Mesodermal cell (in vitro differentiated cells): ENCODE measurements around the gene NECAP2.
"Not testable (repeated sequence)": the region's sequence is repeated elsewhere in the genome, so short reads cannot be mapped to it uniquely, and the experiment has no call there.

ENCODE experiments used
- H3K27ac ChIP-seq: 2 replicates; pipeline ENCODE4 v1.7.0; 2013; ENCODE audit warnings: mild to moderate bottlenecking, low read depth, low read length, moderate library complexity; ENCODE audit not compliant: severe bottlenecking
- H3K36me3 ChIP-seq: 2 replicates; pipeline ENCODE4 v1.7.1; 2013; ENCODE audit warnings: mild to moderate bottlenecking, low read length, moderate library complexity; ENCODE audit not compliant: control insufficient read depth, insufficient read depth
- H3K4me1 ChIP-seq: one replicate; pipeline ENCODE4 v1.7.1; 2013; ENCODE audit warnings: mild to moderate bottlenecking, low read length; ENCODE audit not compliant: insufficient read depth, control insufficient read depth, poor library complexity, severe bottlenecking
- H3K4me3 ChIP-seq: 2 replicates; pipeline ENCODE4 v1.7.0; 2013; ENCODE audit warnings: low read length, control low read depth, mild to moderate bottlenecking; ENCODE audit not compliant: insufficient read depth, poor library complexity, severe bottlenecking; ENCODE audit errors: extremely low read depth
- H3K9me3 ChIP-seq: 2 replicates; pipeline ENCODE4 v1.7.1; 2013; ENCODE audit warnings: mild to moderate bottlenecking, low read length, moderate library complexity; ENCODE audit not compliant: control insufficient read depth
- WGBS, 2 experiments: methylation state at CpG; one replicate each; pipeline ENCODE4 v1.1.5; 2013; ENCODE audit warnings: missing lambda C conversion rate in 2 of 2; ENCODE audit not compliant: insufficient coverage in 2 of 2; 5-methylcytosine and 5-hydroxymethylcytosine counted together

NECAP2 gene

DNA sequence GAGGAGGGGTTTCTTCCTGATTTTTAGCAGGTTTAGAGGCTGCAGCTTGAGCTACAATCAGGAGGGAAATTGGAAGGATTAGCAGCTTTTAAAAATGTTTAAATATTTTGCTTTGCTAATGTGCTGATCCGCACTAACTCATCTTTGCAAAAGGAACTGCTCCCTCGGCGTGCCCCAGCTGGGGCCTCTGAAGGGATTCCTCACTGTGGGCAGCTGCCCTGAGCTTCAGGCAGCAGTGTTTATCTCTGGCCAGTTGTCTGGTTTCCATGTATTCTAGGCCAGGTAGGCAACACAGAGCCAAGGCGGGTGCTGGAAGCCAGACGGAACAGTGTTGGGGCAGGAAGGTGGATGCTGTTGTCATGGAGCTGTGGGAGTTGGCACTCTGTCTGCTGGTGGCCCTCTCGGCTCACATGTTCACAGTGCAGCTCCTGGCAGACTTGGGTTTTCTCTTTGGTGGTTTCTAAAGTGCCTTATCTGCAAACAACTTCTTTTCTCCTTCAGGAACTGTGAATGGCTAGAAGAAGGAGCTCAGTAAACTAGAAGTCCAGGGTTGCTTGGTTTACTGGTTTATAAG is 18.9 kb downstream of the NECAP2 start:
- no peaks in the 10 kb centered on the region for H3K4me1 ChIP-seq
- H3K9me3 ChIP-seq: no peaks in the 10 kb centered on the region
- peaks cover 91% of the 10 kb centered on the region for H3K36me3 ChIP-seq
- no peak overlapping the region for H3K27ac ChIP-seq
- 96 to 100% methylated on average over 4 to 6 of the region's 6 CpGs for WGBS, 2 experiments
- H3K4me3 ChIP-seq: no peak overlapping the region

DNA sequence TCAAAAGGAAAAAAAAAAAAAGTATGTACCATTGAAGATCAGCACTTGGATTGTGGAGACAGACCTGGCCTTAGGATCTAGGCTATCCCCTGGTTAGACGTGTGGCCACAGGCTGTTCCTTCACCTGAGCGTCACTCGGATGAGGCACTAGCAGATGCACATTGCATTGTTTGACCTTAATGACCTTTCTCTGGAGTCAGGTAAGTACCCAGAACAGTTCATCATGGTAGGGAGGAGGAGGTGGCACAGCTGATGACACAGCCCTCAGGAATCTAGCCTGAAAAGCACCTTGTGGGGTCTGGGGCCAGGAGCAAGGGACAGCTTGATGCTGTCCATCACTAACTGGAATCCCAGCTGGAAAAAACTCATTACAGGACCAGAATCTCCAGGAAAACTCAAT is 21.2 kb downstream of the NECAP2 start:
- Histone ChIP-seq H3K27ac (no peak overlapping the region), H3K36me3 (peaks cover 81% of the 10 kb centered on the region), H3K9me3 (no peaks in the 10 kb centered on the region), H3K4me1 (no peaks in the 10 kb centered on the region), H3K4me3 (no peak overlapping the region)
- 95 to 100% methylated on average over 2 to 3 of the region's 3 CpGs for WGBS, 2 experiments

DNA sequence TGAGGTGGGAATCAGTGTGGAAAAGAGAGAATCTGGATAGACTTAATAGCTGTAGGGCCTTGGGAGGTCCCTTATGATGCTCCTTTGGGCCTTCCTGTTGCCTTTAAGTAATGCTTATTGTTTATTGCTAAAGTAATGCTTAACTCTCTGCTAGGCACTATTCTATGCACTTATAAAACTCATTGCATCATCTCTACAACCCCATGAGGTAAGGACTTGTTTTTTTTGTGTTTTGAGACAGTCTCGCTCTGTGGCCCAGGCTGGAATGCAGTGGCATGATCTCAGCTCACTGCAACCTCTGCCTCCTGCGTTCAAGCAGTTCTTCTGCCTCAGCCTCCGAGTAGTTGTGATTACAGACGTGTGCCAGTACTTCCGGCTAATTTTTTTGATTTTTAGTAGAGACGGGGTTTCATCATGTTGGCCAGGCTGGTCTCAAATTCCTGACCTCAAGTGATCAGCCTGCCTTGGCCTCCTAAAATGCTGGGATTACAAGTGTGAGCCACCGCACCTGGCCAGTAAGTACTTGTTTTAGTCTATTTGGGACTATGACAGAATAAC is 22.3 kb downstream of the NECAP2 start:
- 93 to 96% methylated on average over 5 to 7 of the region's 7 CpGs for WGBS, 2 experiments
- Histone ChIP-seq H3K9me3 (no peaks in the 10 kb centered on the region), H3K4me3 (no peak overlapping the region), H3K4me1 (no peaks in the 10 kb centered on the region), H3K27ac (no peak overlapping the region), H3K36me3 (peaks cover 71% of the 10 kb centered on the region)

DNA sequence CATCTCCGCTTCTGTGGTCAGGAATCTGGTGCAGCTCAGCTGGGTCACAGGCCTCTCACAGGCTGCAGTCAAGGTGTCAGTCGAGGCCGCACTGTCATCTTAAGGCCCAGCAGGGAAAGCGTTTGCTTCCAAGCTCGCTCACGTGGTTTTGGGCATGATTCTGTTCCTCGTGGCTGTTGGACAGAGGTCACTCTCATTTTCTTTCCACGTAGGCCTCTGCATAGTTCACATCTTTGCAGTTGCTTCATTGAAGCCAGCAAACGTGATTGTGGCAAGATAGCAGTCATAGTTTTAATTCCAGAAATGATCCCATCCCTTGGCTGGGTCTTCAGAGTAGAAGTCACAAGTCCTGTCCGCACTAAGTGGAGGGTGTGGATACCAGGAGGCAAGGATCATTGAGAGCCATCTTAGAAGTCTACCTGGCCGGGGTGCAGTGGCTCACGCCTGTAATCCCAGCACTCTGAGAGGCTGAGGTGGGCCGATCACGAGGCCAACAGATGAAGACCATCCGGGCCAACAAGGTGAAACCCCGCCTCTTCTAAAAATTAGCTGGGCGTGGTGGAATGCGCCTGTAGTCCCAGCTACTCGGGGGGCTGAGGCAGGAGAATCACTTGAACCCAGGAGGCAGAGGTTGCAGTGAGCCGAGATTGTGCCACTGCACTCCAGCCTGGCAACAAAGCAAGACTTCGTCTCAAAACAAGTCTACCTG is 24.5 kb downstream of the NECAP2 start:
- Histone ChIP-seq H3K36me3 (peaks cover 54% of the 10 kb centered on the region), H3K4me1 (no peaks in the 10 kb centered on the region), H3K27ac (no peak overlapping the region), H3K4me3 (no peak overlapping the region), H3K9me3 (no peaks in the 10 kb centered on the region)
- WGBS, 2 experiments: 92 to 93% methylated on average over 20 to 21 of the region's 21 CpGs

DNA sequence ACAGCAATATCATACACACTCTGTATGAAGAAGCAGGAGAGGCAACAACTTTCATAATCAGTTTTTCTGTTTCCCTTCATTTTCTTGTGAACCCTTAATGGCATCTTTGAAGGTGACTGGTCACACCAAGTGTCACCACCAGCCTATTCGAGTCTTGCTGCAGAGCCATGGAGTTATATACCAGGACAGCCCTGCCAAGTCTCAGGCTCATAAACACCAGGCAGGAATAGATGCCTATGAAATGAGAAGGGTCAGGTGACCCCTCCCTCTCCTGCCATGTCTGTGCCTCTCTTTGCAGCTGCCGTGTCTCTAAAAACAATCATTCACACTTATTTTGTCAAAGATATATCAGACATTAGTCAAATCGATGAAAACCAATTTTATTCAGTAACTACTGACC is 28.0 kb downstream of the NECAP2 start:
- Histone ChIP-seq H3K36me3 (peaks cover 49% of the 10 kb centered on the region), H3K27ac (no peak overlapping the region), H3K9me3 (no peaks in the 10 kb centered on the region), H3K4me1 (no peaks in the 10 kb centered on the region), H3K4me3 (no peak overlapping the region)
- WGBS, 2 experiments: 75 to 100% methylated on average over 1 to 2 of the region's 3 CpGs

DNA sequence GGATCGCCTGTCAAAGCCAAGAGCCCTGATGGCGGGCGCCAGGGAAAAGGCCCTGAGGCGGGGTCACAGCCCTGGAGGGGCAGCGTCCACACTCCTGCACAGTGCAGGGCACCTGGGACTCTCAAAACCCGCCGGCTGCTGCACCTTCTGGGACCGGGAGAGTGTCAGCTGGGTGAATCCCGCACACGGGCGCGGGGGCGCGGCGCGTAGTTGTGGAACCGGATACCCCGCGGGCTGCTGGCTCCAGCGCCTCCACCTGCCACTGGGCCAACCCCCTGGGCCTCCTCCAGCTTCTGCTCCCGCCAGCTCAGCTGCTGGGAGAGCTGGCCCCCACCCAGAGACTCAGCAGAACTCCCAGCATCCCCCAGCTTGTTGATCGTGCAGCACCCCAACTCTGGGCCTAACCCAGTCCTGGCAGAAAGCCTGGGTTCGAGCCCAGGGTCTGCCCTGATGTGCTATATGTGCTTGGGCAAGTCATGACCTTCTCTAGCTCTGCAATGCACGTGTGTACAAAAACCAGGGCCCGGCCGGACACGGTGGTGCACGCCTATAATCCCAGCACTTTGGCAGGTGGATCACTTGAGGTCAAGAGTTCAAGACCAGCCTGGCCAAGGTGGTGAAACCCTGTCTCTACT is 33.8 kb downstream of the NECAP2 start:
- no peak overlapping the region for H3K27ac ChIP-seq
- no peaks in the 10 kb centered on the region for H3K4me1 ChIP-seq
- no peaks in the 10 kb centered on the region for H3K9me3 ChIP-seq
- peaks cover 58% of the 10 kb centered on the region for H3K36me3 ChIP-seq
- 93 to 94% methylated on average over 17 to 28 of the region's 28 CpGs for WGBS, 2 experiments
- no peak overlapping the region for H3K4me3 ChIP-seq

DNA sequence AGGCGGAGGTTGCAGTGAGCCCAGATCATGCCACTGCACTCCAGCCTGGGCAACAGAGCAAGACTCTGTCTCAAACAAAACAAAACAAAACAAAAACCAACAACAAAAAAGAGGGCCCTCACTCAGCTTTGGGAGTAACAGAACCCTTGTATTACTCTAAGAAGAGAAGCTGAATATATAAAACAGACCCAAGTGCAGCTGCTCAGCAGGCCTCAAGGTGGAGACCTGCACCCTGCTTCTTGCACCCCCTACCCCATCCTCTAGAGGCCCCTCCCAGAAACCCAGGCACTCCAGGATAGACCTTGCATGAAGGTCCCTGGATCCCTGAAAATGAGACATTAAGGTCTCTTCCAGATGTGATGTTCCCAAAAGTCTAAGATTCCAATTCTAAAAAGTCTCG is 34.4 kb downstream of the NECAP2 start:
- not testable (repeated sequence) for H3K9me3 ChIP-seq, H3K27ac ChIP-seq, H3K4me1 ChIP-seq, H3K4me3 ChIP-seq
- WGBS, 2 experiments: 100% methylated on average over 1 of the region's 2 CpGs; no CpG with 5 or more reads in 1 of the 2 experiments
- peaks cover 62% of the 10 kb centered on the region for H3K36me3 ChIP-seq

DNA sequence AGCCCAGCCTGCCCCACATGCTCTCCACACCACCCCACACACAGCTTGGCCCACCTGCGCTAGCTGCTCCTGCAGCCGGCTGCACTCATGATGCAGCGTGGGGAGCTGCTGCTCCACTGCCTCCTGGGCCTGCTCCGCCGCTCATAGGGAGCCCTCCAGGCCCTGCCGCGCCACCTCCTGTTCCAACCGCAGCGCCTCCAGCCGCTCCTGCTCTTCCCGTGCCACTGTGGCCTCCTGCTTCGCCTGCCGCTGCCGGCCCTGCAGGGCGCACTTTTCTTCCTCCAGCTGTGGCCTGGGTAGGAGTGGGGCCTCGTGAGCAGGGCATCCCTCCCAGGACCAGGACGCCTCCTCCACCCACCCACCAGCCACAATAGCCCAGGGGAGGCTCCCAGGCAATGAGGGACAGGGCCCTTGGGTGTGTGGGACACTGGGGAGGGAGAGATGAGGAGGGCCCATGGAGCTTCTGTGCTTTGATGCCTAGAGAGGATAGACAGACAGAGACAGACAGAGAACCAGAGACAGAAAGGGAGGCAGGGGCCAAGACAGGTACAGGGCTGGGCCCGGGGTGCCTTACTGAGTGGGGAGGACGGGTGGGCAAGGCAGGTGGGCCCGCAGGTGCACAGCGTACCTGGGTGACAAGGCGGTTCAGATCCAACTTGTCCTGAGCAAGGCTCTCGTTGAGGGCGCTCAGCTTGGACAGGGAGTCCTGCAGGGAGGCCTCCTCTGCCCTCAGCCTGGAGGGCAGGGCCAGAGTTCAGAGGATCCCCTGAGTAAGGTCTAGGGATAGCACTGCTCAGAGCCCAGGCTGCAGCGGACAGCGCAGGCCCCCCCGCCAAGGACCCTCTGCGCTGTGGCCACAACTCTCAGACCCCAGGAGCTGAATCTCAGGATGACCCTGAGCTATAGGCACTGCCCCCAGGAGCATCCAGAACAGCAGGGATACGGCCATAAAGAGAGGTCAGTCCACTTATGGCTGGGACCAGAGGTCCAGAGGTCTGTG is 35.5 kb downstream of the NECAP2 start:
- peaks cover 72% of the 10 kb centered on the region for H3K36me3 ChIP-seq
- WGBS, 2 experiments: 96 to 99% methylated on average over 14 of the region's 29 CpGs
- not testable (repeated sequence) for H3K4me1 ChIP-seq, H3K4me3 ChIP-seq, H3K9me3 ChIP-seq, H3K27ac ChIP-seq

DNA sequence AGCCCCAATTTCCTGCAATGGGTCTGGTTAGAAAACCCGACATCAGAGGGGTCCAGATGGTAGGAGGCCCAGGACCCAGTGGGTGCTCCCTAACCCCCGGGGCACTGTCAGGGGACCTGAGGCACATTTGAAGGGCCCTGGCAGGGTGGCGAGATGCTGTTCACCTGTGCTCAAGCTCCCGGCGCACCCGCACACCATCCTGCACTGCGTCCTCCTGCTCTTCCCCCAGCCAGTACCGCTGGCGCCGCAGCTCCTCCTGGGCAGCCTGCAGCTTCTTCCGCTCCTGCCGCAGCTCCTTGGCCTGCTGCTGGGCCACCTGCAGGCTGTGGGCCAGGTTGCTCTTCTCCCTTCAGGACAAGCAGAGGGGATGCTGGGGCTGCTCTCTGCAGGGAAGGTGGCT is 37.6 kb downstream of the NECAP2 start:
- H3K36me3 ChIP-seq: peaks cover 73% of the 10 kb centered on the region
- no peaks in the 10 kb centered on the region for H3K4me1 ChIP-seq
- no peaks in the 10 kb centered on the region for H3K9me3 ChIP-seq
- no peak overlapping the region for H3K4me3 ChIP-seq
- WGBS, 2 experiments: 95 to 97% methylated on average over 11 to 12 of the region's 12 CpGs
- H3K27ac ChIP-seq: no peak overlapping the region

DNA sequence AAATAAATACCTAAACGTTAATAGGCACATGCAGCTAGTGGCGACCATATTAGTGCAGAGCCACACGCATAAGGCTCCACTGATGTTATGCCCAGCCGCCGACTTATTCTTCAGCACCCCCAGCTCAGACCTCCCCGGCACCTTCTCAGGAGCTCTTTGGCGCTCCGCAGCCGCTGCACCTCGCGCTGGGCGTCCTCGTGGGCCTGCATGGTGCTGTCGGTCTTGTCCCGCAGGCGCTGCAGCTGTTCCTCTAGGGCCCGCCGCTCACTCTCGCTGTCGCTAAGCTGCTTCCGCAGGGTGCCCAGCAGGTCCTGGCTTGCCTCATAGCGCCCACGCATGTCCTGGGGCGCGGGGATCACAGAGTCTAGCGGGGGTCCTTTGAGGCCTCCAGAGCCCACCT is 42.6 kb downstream of the NECAP2 start:
- peaks cover 69% of the 10 kb centered on the region for H3K36me3 ChIP-seq
- not testable (repeated sequence) for H3K9me3 ChIP-seq, H3K27ac ChIP-seq, H3K4me3 ChIP-seq, H3K4me1 ChIP-seq
- WGBS, 2 experiments: 96 to 97% methylated on average over 15 to 25 of the region's 26 CpGs
